K562 (cell line): ENCODE measurements around the gene CORO1A. TPM values are rescaled to one million over a fixed set of nuclear protein-coding genes. Genes with fewer than 3 reads are reported as not detected.

Experiments used
- CBFB ChIP-seq: sonication (generic); formaldehyde crosslinking; IDR thresholded peaks from 2 replicates; pipeline ENCODE4 v1.4.0; 2020; ENCODE audit warnings: mild to moderate bottlenecking, missing genetic modification reagents
- KLF16 ChIP-seq: IDR thresholded peaks from 2 replicates; pipeline ENCODE4 v1.6.1; 2016; ENCODE audit warnings: antibody characterized with exemption
- MLLT1 ChIP-seq, 2 experiments: fragments of 450-650 bp; IDR thresholded peaks; 2 replicates each; pipeline ENCODE4 v1.6.1; 2016
- NELFE ChIP-seq: IDR thresholded peaks from 2 replicates; pipeline ENCODE4 v1.6.1; 2011; ENCODE audit warnings: mild to moderate bottlenecking; ENCODE audit not compliant: insufficient read depth, insufficient read length
- PBX2 ChIP-seq, 2 experiments: IDR thresholded peaks in 1 of 2; conservative IDR thresholded peaks in 1 of 2; 2 replicates each; pipeline ENCODE4 v1.6.1; 2016; ENCODE audit warnings: low read depth in 2 of 2, mild to moderate bottlenecking in 1 of 2, missing compliant biosample characterization in 1 of 2, missing genetic modification characterization in 1 of 2, moderate library complexity in 1 of 2
- SMC3 ChIP-seq: conservative IDR thresholded peaks from 2 replicates; pipeline ENCODE4 v1.6.1; 2011; ENCODE audit warnings: low read depth, low read length, improper control_type of control experiment; ENCODE audit not compliant: insufficient read depth
- ZNF316 ChIP-seq: fragments of 450-650 bp; IDR thresholded peaks from 2 replicates; pipeline ENCODE4 v1.6.1; 2016
- ZNF699 ChIP-seq: fragments of 250-450 bp; sonication (Bioruptor Pico); IDR thresholded peaks from 2 replicates; pipeline ENCODE4 v1.8.0; 2021; ENCODE audit warnings: mild to moderate bottlenecking, moderate library complexity; ENCODE audit not compliant: insufficient replicate concordance
- polyA plus RNA-seq, 8 experiments: library from polyadenylated mRNA; depleted of rRNA in 4 of 8; stranded (reverse) in 5 of 8; unstranded in 3 of 8; fragments of >200 nt; fragmentation: Nextera tagmentation in 2 of 8; fragmentation: Illumina TruSeq in 1 of 8; extraction: Ambion mirVana in 2 of 8; extraction: Trizol in 1 of 8; gene quantifications; 2 replicates each; pipeline versions ENCODE4 v1.2.1 to v1.2.3, GENCODE V29; 2011 to 2014; ENCODE audit warnings: inconsistent platforms in 1 of 8, missing spikeins in 1 of 8
- total RNA-seq, 7 experiments: library from RNA; depleted of rRNA in 6 of 7; stranded (reverse); fragments of >200 nt in 6 of 7; fragmentation: Illumina TruSeq in 2 of 7; extraction: Trizol in 2 of 7; gene quantifications; 2 replicates each; pipeline versions ENCODE4 v1.2.1 to v1.2.3, GENCODE V29; 2011 to 2021; ENCODE audit warnings: low replicate concordance in 1 of 7

Gene CORO1A
- total and polyA plus RNA-seq, 9 of the 15 experiments (the other 6 are each of a cell fraction or from before 2014, with no cell fraction given), result 0.22 to 23.8 (median 7.6) TPM

- TF ChIP-seq PBX2 (CRISPR knock-in tag; IDR thresholded peaks at IDR 0.05; ENCODE audit: low read depth) (no peak), PBX2 (tag; conservative IDR thresholded peaks at IDR 0.05; ENCODE audit: low read depth) (no peak), ZNF699 (no peak), KLF16 (no peak), NELFE (no peak), SMC3 (0 out of 2 replicates have a peak, but pooled peaks have one; percentile 32), ZNF316 (no peak), CBFB (CRISPR knock-in tag) (no peak), MLLT1 (IDR thresholded peaks at IDR 0.05) (no peak)
- TF ChIP-seq, all 486 proteins: peak for 6
Measured at GRCh38 chr16:30142672-30143346, 40.6 kb upstream of the CORO1A start (continued).
